PC-3 (cell line): ENCODE results near the gene MSANTD7.

Source experiments
- CTCF ChIP-seq: fragments of 300-600 bp; sonication (generic); conservative IDR thresholded peaks from 2 replicates; pipeline ENCODE4 v1.5.1; 2017; ENCODE audit warnings: antibody characterized with exemption, low read depth, mild to moderate bottlenecking, low read length
- EZH2 ChIP-seq: fragments of 300-600 bp; sonication (generic); IDR thresholded peaks from one replicate; pipeline ENCODE4 v1.6.1; 2017; ENCODE audit warnings: antibody characterized with exemption, mild to moderate bottlenecking, low read length; ENCODE audit not compliant: unreplicated experiment
- EZH2phosphoT487 ChIP-seq: fragments of 300-600 bp; sonication (generic); IDR thresholded peaks from 2 replicates; pipeline ENCODE4 v1.6.1; 2018; ENCODE audit warnings: mild to moderate bottlenecking, antibody characterized with exemption, low read length, borderline replicate concordance

- TF ChIP-seq CTCF (no peak), EZH2phosphoT487 (no peak), EZH2 (no peak)
Observed at GRCh38 chr10:14823966-14824365, 14.1 kb upstream of the MSANTD7 start.
